GM12878 (cell line): ENCODE measurements around the gene USH2A.

ENCODE experiments used
- RAD21 ChIP-seq: IDR thresholded peaks from 2 replicates; pipeline ENCODE4 v1.6.1; 2011; ENCODE audit warnings: mild to moderate bottlenecking, low read depth, low read length, moderate library complexity; ENCODE audit not compliant: insufficient read depth
- TAF1 ChIP-seq: IDR thresholded peaks from 2 replicates; pipeline ENCODE4 v1.6.1; 2011; ENCODE audit warnings: mild to moderate bottlenecking, low read depth, low read length, borderline replicate concordance
- TF ChIP-seq, protein P1 (sequence below): IDR thresholded peaks from 2 replicates; pipeline ENCODE4 v1.6.1; 2012; ENCODE audit warnings: low read depth, low read length, improper control_type of control experiment

DNA sequence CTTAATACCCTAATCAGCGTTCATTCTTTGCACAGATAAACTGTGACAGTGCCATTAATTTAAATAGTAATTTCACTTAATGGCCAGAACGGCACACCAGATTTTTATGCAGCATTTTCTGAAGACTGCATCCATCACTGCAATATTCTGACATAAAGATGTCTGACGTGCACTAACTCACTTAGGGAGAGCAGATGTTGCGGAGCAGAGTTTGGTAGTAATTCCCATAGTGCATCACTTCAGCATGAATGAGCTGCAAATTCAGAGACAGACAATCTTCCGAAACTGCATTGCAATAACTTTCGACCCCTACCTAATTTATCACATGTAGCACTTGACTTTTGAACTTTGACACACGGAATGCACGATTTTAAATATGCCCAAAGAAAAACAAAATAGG, 630.8 kb downstream of the USH2A start:
- TF ChIP-seq, protein P1, sequence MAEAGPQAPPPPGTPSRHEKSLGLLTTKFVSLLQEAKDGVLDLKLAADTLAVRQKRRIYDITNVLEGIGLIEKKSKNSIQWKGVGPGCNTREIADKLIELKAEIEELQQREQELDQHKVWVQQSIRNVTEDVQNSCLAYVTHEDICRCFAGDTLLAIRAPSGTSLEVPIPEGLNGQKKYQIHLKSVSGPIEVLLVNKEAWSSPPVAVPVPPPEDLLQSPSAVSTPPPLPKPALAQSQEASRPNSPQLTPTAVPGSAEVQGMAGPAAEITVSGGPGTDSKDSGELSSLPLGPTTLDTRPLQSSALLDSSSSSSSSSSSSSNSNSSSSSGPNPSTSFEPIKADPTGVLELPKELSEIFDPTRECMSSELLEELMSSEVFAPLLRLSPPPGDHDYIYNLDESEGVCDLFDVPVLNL = no peak
- TF ChIP-seq TAF1 (no peak), RAD21 (no peak)
